HCT116 (cell line): ENCODE data around the gene GSTT2B. TPM values are rescaled to one million over a fixed set of nuclear protein-coding genes. Genes with fewer than 3 reads are reported as not detected.
A peak's percentile ranks its signal among the peaks of the same experiment; 100 is the strongest.
"Not testable (repeated sequence)": the region's sequence is repeated elsewhere in the genome, so short reads cannot be mapped to it uniquely, and the experiment has no call there.

ENCODE experiments used
- ATAC-seq: fragments of 200-7000 bp; cut with Tn5 transposase; 2 replicates; pipeline ENCODE4 v1.9.1; 2020; ENCODE audit warnings: mild to moderate bottlenecking, moderate library complexity
- BruUV-seq: library from RNA; stranded (reverse); fragments of 400-500 nt; replicated peaks from 2 replicates; lab custom pipeline; 2021; lab: Mats Ljungman, UMichigan
- CTCF ChIA-PET: fragments of 300-600 bp; sonication (Branson Sonifier 250); formaldehyde crosslinking; loops from one replicate; lab custom pipeline; 2021; ENCODE audit warnings: antibody characterized with exemption; lab: Charles Lee
- POLR2A ChIA-PET: fragments of 300-600, 350-600 bp; sonication (Branson Sonifier 250); formaldehyde crosslinking; loops from one replicate; lab custom pipeline; 2021; ENCODE audit warnings: antibody characterized with exemption; lab: Charles Lee
- RAD21 ChIA-PET, 2 experiments: fragments of 300-600 bp; sonication (Branson Sonifier 250); formaldehyde crosslinking; loops; one replicate each; lab custom pipeline; 2023; ENCODE audit warnings: low total read pairs in 2 of 2; ENCODE audit not compliant: uncharacterized antibody in 2 of 2, unreplicated experiment in 2 of 2, low non-redundant PET in 1 of 2; lab: Charles Lee
- DNase-seq: peaks from one replicate; pipeline ENCODE4 v3.0.0-alpha.2; 2010; ENCODE audit warnings: low read depth, low spot score
- H2AFZ ChIP-seq: fragments of 200-600 bp; shearing (Covaris generic), sonication (generic); 2 replicates; pipeline ENCODE4 v1.6.1; 2017; ENCODE audit warnings: low read depth, mixed run types, mixed read lengths, antibody characterized with exemption, low read length; ENCODE audit not compliant: poor library complexity, severe bottlenecking
- H3K27ac ChIP-seq: 2 replicates; pipeline ENCODE4 v1.5.1; 2012; ENCODE audit warnings: low read depth, low read length
- H3K27me3 ChIP-seq: fragments of 200-600 bp; sonication (generic); 2 replicates; pipeline ENCODE4 v1.6.1; 2016; ENCODE audit warnings: mixed run types, low read length, mixed read lengths; ENCODE audit not compliant: insufficient read depth
- H3K36me3 ChIP-seq, 2 experiments: fragments of 200-500 bp in 1 of 2; fragments of 200-600 bp in 1 of 2; sonication (Bioruptor generic) in 1 of 2; sonication (generic) in 1 of 2; 2 replicates each; pipeline versions ENCODE4 v1.5.1 to v1.6.1; 2014 to 2016; ENCODE audit warnings: low read length in 2 of 2, inconsistent platforms in 1 of 2, mixed read lengths in 1 of 2, mixed run types in 1 of 2; ENCODE audit not compliant: insufficient read depth in 2 of 2, control insufficient read depth in 1 of 2
- H3K4me1 ChIP-seq, 2 experiments: fragments of 200-600 bp in 1 of 2; sonication (generic) in 1 of 2; 2 replicates each; pipeline versions ENCODE4 v1.5.1 to v1.6.1; 2012 to 2017; ENCODE audit warnings: low read length in 2 of 2, inconsistent platforms in 1 of 2, mild to moderate bottlenecking in 1 of 2, mixed read lengths in 1 of 2, mixed run types in 1 of 2, moderate library complexity in 1 of 2; ENCODE audit not compliant: insufficient read depth in 2 of 2, control insufficient read depth in 1 of 2
- H3K4me2 ChIP-seq: fragments of 200-600 bp; sonication (generic); 2 replicates; pipeline ENCODE4 v1.6.1; 2017; ENCODE audit warnings: mixed run types, low read length, mixed read lengths
- H3K4me3 ChIP-seq, 2 experiments: fragments of 200-600 bp in 1 of 2; sonication (generic) in 1 of 2; replicated peaks in 1 of 2; 2 replicates each; pipeline ENCODE4 v1.5.1; 2011 to 2016; ENCODE audit warnings: low read length in 2 of 2, control low read depth in 1 of 2, low read depth in 1 of 2, mild to moderate bottlenecking in 1 of 2, mixed read lengths in 1 of 2, mixed run types in 1 of 2
- H3K79me2 ChIP-seq: fragments of 200-600 bp; sonication (generic); 2 replicates; pipeline ENCODE4 v1.6.1; 2017; ENCODE audit warnings: mild to moderate bottlenecking, mixed run types, low read length, moderate library complexity, mixed read lengths; ENCODE audit not compliant: insufficient read depth
- H3K9ac ChIP-seq: fragments of 200-600 bp; sonication (generic); 2 replicates; pipeline ENCODE4 v1.6.1; 2016; ENCODE audit warnings: low read length, mixed read lengths
- H3K9me2 ChIP-seq: fragments of 200-600 bp; sonication (generic), shearing (Covaris generic); 2 replicates; pipeline ENCODE4 v1.6.1; 2017; ENCODE audit warnings: mixed run types, mild to moderate bottlenecking, moderate library complexity; ENCODE audit not compliant: insufficient read depth
- H3K9me3 ChIP-seq, 2 experiments: fragments of 200-500 bp in 1 of 2; fragments of 200-600 bp in 1 of 2; sonication (Bioruptor generic) in 1 of 2; sonication (generic) in 1 of 2; 2 replicates each; pipeline ENCODE4 v1.6.1; 2014 to 2017; ENCODE audit warnings: low read length in 2 of 2, mixed read lengths in 2 of 2, inconsistent platforms in 1 of 2, low read depth in 1 of 2, mild to moderate bottlenecking in 1 of 2, mixed run types in 1 of 2, moderate library complexity in 1 of 2; ENCODE audit not compliant: control insufficient read depth in 1 of 2, insufficient read depth in 1 of 2
- H4K20me1 ChIP-seq: fragments of 200-600 bp; sonication (generic), shearing (Covaris generic); 2 replicates; pipeline ENCODE4 v1.6.1; 2017; ENCODE audit warnings: mixed run types, mild to moderate bottlenecking, moderate library complexity; ENCODE audit not compliant: insufficient read depth
- RAD21 ChIP-seq: IDR thresholded peaks from 2 replicates; pipeline ENCODE4 v1.6.1; 2012; ENCODE audit warnings: low read depth, mild to moderate bottlenecking
- intact Hi-C: fragments of 100-400 bp; cut with micrococcal nuclease; formaldehyde crosslinking; loops from 2 replicates; pipeline ENCODE4 v1.10.0; 2022
- total RNA-seq: library from RNA; stranded (reverse); gene quantifications from one replicate; pipeline ENCODE4 v1.2.1, GENCODE V29; 2021; ENCODE audit not compliant: unreplicated experiment
- TF ChIP-seq, protein P1 (sequence below), 3 experiments: fragments of 200-600 bp in 1 of 3; sonication (generic) in 1 of 3; IDR thresholded peaks in 2 of 3; conservative IDR thresholded peaks in 1 of 3; 2 replicates each; pipeline ENCODE4 v1.5.1; 2012 to 2017; ENCODE audit warnings: low read depth in 2 of 3, low read length in 2 of 3, antibody characterized with exemption in 1 of 3, borderline replicate concordance in 1 of 3, control low read depth in 1 of 3, mild to moderate bottlenecking in 1 of 3, mixed read lengths in 1 of 3, mixed run types in 1 of 3, moderate library complexity in 1 of 3; ENCODE audit not compliant: insufficient read depth in 1 of 3

The GSTT2B gene
- total RNA-seq, 1 experiment from 2014 or later: 14.3 TPM

DNA sequence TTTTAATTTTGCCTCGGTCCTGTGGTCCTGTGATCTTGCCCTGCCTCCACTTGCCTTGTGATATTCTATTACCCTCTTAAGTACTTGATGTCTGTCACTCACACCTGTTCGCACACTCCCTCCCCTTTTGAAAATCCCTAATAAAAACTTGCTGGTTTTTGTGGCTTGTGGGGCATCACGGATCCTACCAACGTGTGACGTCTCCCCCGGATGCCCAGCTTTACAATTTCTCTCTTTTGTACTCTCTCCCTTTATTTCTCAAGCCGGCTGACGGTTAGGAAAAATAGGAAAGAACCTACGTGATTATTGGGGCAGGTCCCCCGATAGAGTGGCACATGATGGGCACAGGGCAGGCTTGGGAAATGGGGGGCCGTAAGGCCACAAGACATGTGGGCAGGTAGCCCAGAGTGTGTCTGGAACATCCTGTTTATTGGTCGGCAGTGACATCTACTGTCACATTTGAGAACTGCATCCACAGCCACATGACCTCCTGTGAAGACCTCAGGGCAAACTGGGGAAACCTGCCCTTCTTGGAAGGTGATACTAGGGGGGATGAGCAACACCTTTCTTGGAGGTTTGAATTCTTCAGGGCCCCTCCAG, 4.6 kb downstream of the GSTT2B start:
- peak; percentile 59 for ATAC-seq
- H3K9ac ChIP-seq, H3K36me3 ChIP-seq, H3K4me1 ChIP-seq, POLR2A ChIA-PET, H3K9me3 ChIP-seq, H3K9me2 ChIP-seq, H3K27ac ChIP-seq, H3K27me3 ChIP-seq, H2AFZ ChIP-seq, H4K20me1 ChIP-seq, BruUV-seq, H3K4me3 ChIP-seq, H3K4me2 ChIP-seq, H3K79me2 ChIP-seq: not testable (repeated sequence)
- DNase-seq: peak; percentile 51
- intact Hi-C loops: loop anchor here (5.0 to 10.0 kb wide), 3 partner anchors 94 to 414 kb away; partner anchors contain the start of genes C22orf15 and CHCHD10
- CTCF ChIA-PET: interaction anchor here (0.7 to 0.8 kb wide), 3 partner anchors 93 to 99 kb away, joined by 4 to 7 read pairs (median 6); partner anchors contain the start of gene SLC2A11
- TF ChIP-seq, protein P1, sequence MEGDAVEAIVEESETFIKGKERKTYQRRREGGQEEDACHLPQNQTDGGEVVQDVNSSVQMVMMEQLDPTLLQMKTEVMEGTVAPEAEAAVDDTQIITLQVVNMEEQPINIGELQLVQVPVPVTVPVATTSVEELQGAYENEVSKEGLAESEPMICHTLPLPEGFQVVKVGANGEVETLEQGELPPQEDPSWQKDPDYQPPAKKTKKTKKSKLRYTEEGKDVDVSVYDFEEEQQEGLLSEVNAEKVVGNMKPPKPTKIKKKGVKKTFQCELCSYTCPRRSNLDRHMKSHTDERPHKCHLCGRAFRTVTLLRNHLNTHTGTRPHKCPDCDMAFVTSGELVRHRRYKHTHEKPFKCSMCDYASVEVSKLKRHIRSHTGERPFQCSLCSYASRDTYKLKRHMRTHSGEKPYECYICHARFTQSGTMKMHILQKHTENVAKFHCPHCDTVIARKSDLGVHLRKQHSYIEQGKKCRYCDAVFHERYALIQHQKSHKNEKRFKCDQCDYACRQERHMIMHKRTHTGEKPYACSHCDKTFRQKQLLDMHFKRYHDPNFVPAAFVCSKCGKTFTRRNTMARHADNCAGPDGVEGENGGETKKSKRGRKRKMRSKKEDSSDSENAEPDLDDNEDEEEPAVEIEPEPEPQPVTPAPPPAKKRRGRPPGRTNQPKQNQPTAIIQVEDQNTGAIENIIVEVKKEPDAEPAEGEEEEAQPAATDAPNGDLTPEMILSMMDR (IDR thresholded peaks at IDR 0.05 in 2 of 3, conservative IDR thresholded peaks at IDR 0.05 in 1 of 3; ENCODE audit: borderline replicate concordance in 1 of 3, insufficient read depth in 1 of 3, low read depth in 2 of 3, low read length in 2 of 3): peak; percentile 70 to 81 (median 73)
- peak; percentile 86 for TF ChIP-seq RAD21
- RAD21 ChIA-PET: interaction anchor here in 1 of 2 experiments (1.1 to 1.3 kb wide), 2 partner anchors 68 to 95 kb away, joined by 3 read pairs; no protein-coding TSS in a partner anchor

DNA sequence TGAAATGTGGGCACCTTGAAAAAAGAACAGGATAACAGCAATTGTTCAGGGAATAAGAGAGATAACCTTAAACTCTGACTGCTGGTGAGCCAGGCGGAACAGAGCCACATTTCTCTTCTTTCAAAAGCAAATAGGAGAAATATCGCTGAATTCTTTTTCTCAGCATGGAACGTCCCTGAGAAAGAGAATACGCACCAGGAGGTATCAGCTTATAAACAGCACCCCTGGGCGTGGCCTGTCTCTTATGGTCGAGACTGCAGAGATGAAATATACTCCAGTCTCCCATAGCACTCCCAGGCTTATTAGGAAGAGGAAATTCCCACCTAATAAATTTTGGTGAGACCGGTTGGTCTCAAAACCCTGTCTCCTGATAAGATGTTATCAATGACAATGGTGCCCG, 5.1 kb downstream of the GSTT2B start:
- POLR2A ChIA-PET, H3K4me3 ChIP-seq, H3K9ac ChIP-seq, H3K4me1 ChIP-seq, H2AFZ ChIP-seq, H3K9me2 ChIP-seq, BruUV-seq, H3K79me2 ChIP-seq, H3K27me3 ChIP-seq, DNase-seq, H3K9me3 ChIP-seq, ATAC-seq, H3K4me2 ChIP-seq, H4K20me1 ChIP-seq, H3K36me3 ChIP-seq, H3K27ac ChIP-seq: not testable (repeated sequence)
- CTCF ChIA-PET: interaction anchor here (0.7 to 0.8 kb wide), 3 partner anchors 92 to 98 kb away, joined by 4 to 7 read pairs (median 6); partner anchors contain the start of gene SLC2A11
- RAD21 ChIA-PET: interaction anchor here in 1 of 2 experiments (1.1 to 1.3 kb wide), 2 partner anchors 67 to 94 kb away, joined by 3 read pairs; no protein-coding TSS in a partner anchor
- intact Hi-C loops: loop anchor here (5.0 to 10.0 kb wide), 3 partner anchors 94 to 414 kb away; partner anchors contain the start of genes C22orf15 and CHCHD10

DNA sequence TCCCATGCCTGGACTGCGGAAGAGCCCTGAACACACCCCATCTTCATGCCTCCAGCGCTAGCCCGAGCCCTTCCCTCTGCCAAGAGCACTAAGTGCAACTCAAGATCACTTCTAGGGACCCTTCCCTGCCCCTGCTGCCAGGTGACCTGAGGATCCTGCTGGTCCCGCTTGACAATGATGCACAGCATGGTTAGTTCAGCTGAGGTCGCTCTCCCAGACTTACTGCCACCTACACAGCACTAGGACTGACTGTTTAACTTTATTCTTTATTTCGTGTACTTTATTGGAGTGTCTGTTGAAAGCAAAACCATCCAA, 6.0 kb downstream of the GSTT2B start:
- H2AFZ ChIP-seq, CTCF ChIA-PET, H3K4me2 ChIP-seq, H3K4me1 ChIP-seq, H3K4me3 ChIP-seq, ATAC-seq, POLR2A ChIA-PET, H4K20me1 ChIP-seq, H3K9me3 ChIP-seq, RAD21 ChIA-PET, H3K9me2 ChIP-seq, H3K79me2 ChIP-seq, H3K36me3 ChIP-seq, H3K27ac ChIP-seq, DNase-seq, H3K9ac ChIP-seq, H3K27me3 ChIP-seq, BruUV-seq: not testable (repeated sequence)
- intact Hi-C loops: loop anchor here (5.0 to 10.0 kb wide), 3 partner anchors 93 to 413 kb away; partner anchors contain the start of genes C22orf15 and CHCHD10
